MM.1S (cell line): ENCODE data around the gene NMRK1.

Source experiments
- DNase-seq: peaks from one replicate; pipeline ENCODE4 v3.0.0-alpha.2; 2015
- H2AFZ ChIP-seq: fragments of 300-600 bp; sonication (generic); 2 replicates; pipeline ENCODE4 v1.6.0; 2016; ENCODE audit warnings: antibody characterized with exemption, low read length
- H3F3A ChIP-seq: fragments of 300-600 bp; sonication (generic); 2 replicates; pipeline ENCODE4 v1.6.1; 2016; ENCODE audit warnings: mild to moderate bottlenecking, antibody characterized with exemption, low read length, moderate library complexity, mixed read lengths; ENCODE audit not compliant: insufficient read depth
- H3K27ac ChIP-seq: fragments of 300-600 bp; sonication (generic); 2 replicates; pipeline ENCODE4 v1.5.1; 2016; ENCODE audit warnings: mild to moderate bottlenecking, low read length
- H3K27me3 ChIP-seq: fragments of 300-600 bp; sonication (generic); replicated peaks from 2 replicates; pipeline ENCODE4 v1.6.0; 2016; ENCODE audit warnings: low read length; ENCODE audit not compliant: insufficient read depth
- H3K36me3 ChIP-seq: fragments of 300-600 bp; sonication (generic); replicated peaks from 2 replicates; pipeline ENCODE4 v1.6.1; 2016; ENCODE audit warnings: mild to moderate bottlenecking, low read length, mixed read lengths; ENCODE audit not compliant: insufficient read depth
- H3K4me1 ChIP-seq: fragments of 300-600 bp; sonication (generic); 2 replicates; pipeline ENCODE4 v1.6.1; 2016; ENCODE audit warnings: low read length, mixed read lengths
- H3K4me2 ChIP-seq: fragments of 300-600 bp; sonication (generic); 2 replicates; pipeline ENCODE4 v1.6.0; 2016; ENCODE audit warnings: low read depth, low read length
- H3K4me3 ChIP-seq: fragments of 300-600 bp; sonication (generic); 2 replicates; pipeline ENCODE4 v1.5.1; 2016; ENCODE audit warnings: low read length, mixed read lengths
- H3K79me2 ChIP-seq: fragments of 300-600 bp; sonication (generic); 2 replicates; pipeline ENCODE4 v1.6.1; 2016; ENCODE audit warnings: mixed run types, low read length, mixed read lengths
- H3K9ac ChIP-seq: fragments of 300-600 bp; sonication (generic); 2 replicates; pipeline ENCODE4 v1.6.1; 2016; ENCODE audit warnings: low read length, mixed read lengths
- H3K9me2 ChIP-seq: fragments of 300-600 bp; sonication (generic); replicated peaks from 2 replicates; pipeline ENCODE4 v1.6.1; 2016; ENCODE audit warnings: mild to moderate bottlenecking, low read length, mixed read lengths; ENCODE audit not compliant: insufficient read depth
- H3K9me3 ChIP-seq: fragments of 300-600 bp; sonication (generic); replicated peaks from 2 replicates; pipeline ENCODE4 v1.6.1; 2016; ENCODE audit warnings: mild to moderate bottlenecking, low read length, mixed read lengths; ENCODE audit not compliant: insufficient read depth
- H4K20me1 ChIP-seq: fragments of 300-600 bp; sonication (generic); 2 replicates; pipeline ENCODE4 v1.6.1; 2016; ENCODE audit warnings: mild to moderate bottlenecking, low read length, moderate library complexity, mixed read lengths; ENCODE audit not compliant: insufficient read depth
- EZH2 ChIP-seq: fragments of 300-600 bp; sonication (generic); optimal IDR thresholded peaks from 2 replicates; pipeline ENCODE3; 2017; ENCODE audit warnings: low read depth, mild to moderate bottlenecking, antibody characterized with exemption, low read length, mixed read lengths
- EZH2phosphoT487 ChIP-seq: fragments of 300-600 bp; sonication (generic); IDR thresholded peaks from 2 replicates; pipeline ENCODE4 v1.6.1; 2018; ENCODE audit warnings: antibody characterized with exemption, low read length
- TF ChIP-seq, protein P1 (sequence below): fragments of 300-600 bp; sonication (generic); IDR thresholded peaks from 2 replicates; pipeline ENCODE4 v1.5.1; 2016; ENCODE audit warnings: antibody characterized with exemption, low read length, mixed read lengths

NMRK1 gene

GRCh38 chr9:75013735-75014134, 74.2 kb downstream of the NMRK1 start:
- no peaks in the 10 kb centered on the region; the same call in 1 of the 2 replicates for H3K36me3 ChIP-seq
- H3K9ac ChIP-seq: no peak overlapping the region
- DNase-seq: no peak
- no peak overlapping the region for H3K4me2 ChIP-seq
- TF ChIP-seq, protein P1, sequence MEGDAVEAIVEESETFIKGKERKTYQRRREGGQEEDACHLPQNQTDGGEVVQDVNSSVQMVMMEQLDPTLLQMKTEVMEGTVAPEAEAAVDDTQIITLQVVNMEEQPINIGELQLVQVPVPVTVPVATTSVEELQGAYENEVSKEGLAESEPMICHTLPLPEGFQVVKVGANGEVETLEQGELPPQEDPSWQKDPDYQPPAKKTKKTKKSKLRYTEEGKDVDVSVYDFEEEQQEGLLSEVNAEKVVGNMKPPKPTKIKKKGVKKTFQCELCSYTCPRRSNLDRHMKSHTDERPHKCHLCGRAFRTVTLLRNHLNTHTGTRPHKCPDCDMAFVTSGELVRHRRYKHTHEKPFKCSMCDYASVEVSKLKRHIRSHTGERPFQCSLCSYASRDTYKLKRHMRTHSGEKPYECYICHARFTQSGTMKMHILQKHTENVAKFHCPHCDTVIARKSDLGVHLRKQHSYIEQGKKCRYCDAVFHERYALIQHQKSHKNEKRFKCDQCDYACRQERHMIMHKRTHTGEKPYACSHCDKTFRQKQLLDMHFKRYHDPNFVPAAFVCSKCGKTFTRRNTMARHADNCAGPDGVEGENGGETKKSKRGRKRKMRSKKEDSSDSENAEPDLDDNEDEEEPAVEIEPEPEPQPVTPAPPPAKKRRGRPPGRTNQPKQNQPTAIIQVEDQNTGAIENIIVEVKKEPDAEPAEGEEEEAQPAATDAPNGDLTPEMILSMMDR: no peak
- TF ChIP-seq EZH2phosphoT487 (no peak), EZH2 (no peak)
- H3K27me3 ChIP-seq: no peaks in the 10 kb centered on the region
- H4K20me1 ChIP-seq: no peaks in the 10 kb centered on the region
- H3K9me3 ChIP-seq: no peaks in the 10 kb centered on the region
- no peak overlapping the region for H3K4me3 ChIP-seq
- H2AFZ ChIP-seq: no peak overlapping the region
- H3K4me1 ChIP-seq: no peaks in the 10 kb centered on the region
- H3F3A ChIP-seq: no peaks in the 10 kb centered on the region
- H3K79me2 ChIP-seq: peaks cover 15% of the 10 kb centered on the region
- H3K9me2 ChIP-seq: no peaks in the 10 kb centered on the region
- no peak overlapping the region for H3K27ac ChIP-seq
